Muscle layer of colon (tissue), 2 donors: ENCODE results near the gene NOXA1.

ENCODE experiments used
- H3K27ac ChIP-seq: one replicate; pipeline ENCODE4 v1.7.0; 2013; ENCODE audit warnings: low read depth, mild to moderate bottlenecking, low read length, moderate library complexity
- H3K27me3 ChIP-seq, 2 donors: one replicate each; pipeline ENCODE4 v1.7.0; 2013; ENCODE audit warnings: low read length in 2 of 2, mild to moderate bottlenecking in 2 of 2; ENCODE audit not compliant: insufficient read depth in 2 of 2, control insufficient read depth in 1 of 2
- H3K36me3 ChIP-seq: one replicate; pipeline ENCODE4 v1.7.0; 2013; ENCODE audit warnings: mild to moderate bottlenecking, low read length; ENCODE audit not compliant: insufficient read depth
- H3K4me1 ChIP-seq: one replicate; pipeline ENCODE4 v1.7.0; 2013; ENCODE audit warnings: mild to moderate bottlenecking, low read length; ENCODE audit not compliant: insufficient read depth
- H3K4me3 ChIP-seq, 2 donors: one replicate each; pipeline ENCODE4 v1.7.0; 2013; ENCODE audit warnings: low read length in 2 of 2, low read depth in 1 of 2, mild to moderate bottlenecking in 1 of 2, moderate library complexity in 1 of 2
- H3K9ac ChIP-seq: one replicate; pipeline ENCODE4 v1.7.0; 2013; ENCODE audit warnings: low read length
- H3K9me3 ChIP-seq: one replicate; pipeline ENCODE4 v1.7.0; 2013; ENCODE audit warnings: mild to moderate bottlenecking, low read length
- donor health status: abdominal sarcoma.
- donor health status: Adenocarcinoma of cecum.

Gene NOXA1

GRCh38 chr9:137441289-137441934 lies 18.2 kb downstream of the NOXA1 start, which contains the start of gene ENTPD8:
TSS of gene ENTPD8 (minus strand) at chr9:137441357. CDS start at chr9:137438285, 3,072 bp downstream.
- Histone ChIP-seq H3K4me3 (peak within 1 kb of the TSS in 1 of 2 donors; percentile 20), H3K4me1 (no peaks in the 10 kb centered on the region), H3K9ac (no peak within 1 kb of the TSS), H3K27ac (no peak within 1 kb of the TSS), H3K36me3 (no peaks in the 10 kb centered on the region), H3K9me3 (no peaks in the 10 kb centered on the region), H3K27me3 (peaks cover 0 to 30% of the 10 kb centered on the region in 2 donors)

- Histone ChIP-seq H3K9ac (no peak overlapping the region), H3K36me3 (no peaks in the 10 kb centered on the region), H3K4me1 (no peaks in the 10 kb centered on the region), H3K4me3 (no peak overlapping the region), H3K27ac (no peak overlapping the region), H3K27me3 (peaks cover 0 to 30% of the 10 kb centered on the region in 2 donors), H3K9me3 (no peaks in the 10 kb centered on the region)
These were observed 18.7 kb downstream of the NOXA1 start for GRCh38 chr9:137441935-137442321.

GRCh38 chr9:137444106-137444790 lies 21.1 kb downstream of the NOXA1 start:
- no peak overlapping the region for H3K27ac ChIP-seq
- H3K4me3 ChIP-seq = no peak overlapping the region
- no peak overlapping the region for H3K9ac ChIP-seq
- peaks cover 0 to 7% of the 10 kb centered on the region in 2 donors for H3K27me3 ChIP-seq
- H3K4me1 ChIP-seq = no peaks in the 10 kb centered on the region
- H3K9me3 ChIP-seq = no peaks in the 10 kb centered on the region
- H3K36me3 ChIP-seq = no peaks in the 10 kb centered on the region

- Histone ChIP-seq H3K9me3 (no peaks in the 10 kb centered on the region), H3K27ac (no peak overlapping the region), H3K36me3 (no peaks in the 10 kb centered on the region), H3K9ac (no peak overlapping the region), H3K4me1 (no peaks in the 10 kb centered on the region), H3K4me3 (no peak overlapping the region), H3K27me3 (peaks cover 0 to 4% of the 10 kb centered on the region in 2 donors)
These were observed 22.1 kb downstream of the NOXA1 start for GRCh38 chr9:137445275-137445807.

GRCh38 chr9:137445930-137446431 lies 22.8 kb downstream of the NOXA1 start:
- Histone ChIP-seq H3K36me3 (no peaks in the 10 kb centered on the region), H3K27ac (no peak overlapping the region), H3K4me3 (no peak overlapping the region), H3K27me3 (peaks cover 0 to 4% of the 10 kb centered on the region in 2 donors), H3K4me1 (no peaks in the 10 kb centered on the region), H3K9me3 (no peaks in the 10 kb centered on the region), H3K9ac (no peak overlapping the region)

GRCh38 chr9:137446851-137447471 lies 23.8 kb downstream of the NOXA1 start:
- H3K9ac ChIP-seq = no peak overlapping the region
- no peaks in the 10 kb centered on the region for H3K9me3 ChIP-seq
- H3K4me1 ChIP-seq = no peaks in the 10 kb centered on the region
- H3K27me3 ChIP-seq = peaks cover 0 to 4% of the 10 kb centered on the region in 2 donors
- H3K27ac ChIP-seq = no peak overlapping the region
- H3K36me3 ChIP-seq = no peaks in the 10 kb centered on the region
- no peak overlapping the region for H3K4me3 ChIP-seq

- H3K27me3 ChIP-seq = peaks cover 0 to 4% of the 10 kb centered on the region in 2 donors
- H3K27ac ChIP-seq = no peak overlapping the region
- no peaks in the 10 kb centered on the region for H3K4me1 ChIP-seq
- no peaks in the 10 kb centered on the region for H3K36me3 ChIP-seq
- H3K4me3 ChIP-seq = no peak overlapping the region
- no peaks in the 10 kb centered on the region for H3K9me3 ChIP-seq
- H3K9ac ChIP-seq = no peak overlapping the region
These were observed 24.8 kb downstream of the NOXA1 start for GRCh38 chr9:137447722-137448601.

- Histone ChIP-seq H3K4me1 (no peaks in the 10 kb centered on the region), H3K27ac (no peak overlapping the region), H3K9me3 (no peaks in the 10 kb centered on the region), H3K36me3 (no peaks in the 10 kb centered on the region), H3K9ac (no peak overlapping the region), H3K27me3 (peaks cover 0 to 4% of the 10 kb centered on the region in 2 donors), H3K4me3 (no peak overlapping the region)
These were observed 25.4 kb downstream of the NOXA1 start for GRCh38 chr9:137448602-137448962.

- no peak overlapping the region for H3K27ac ChIP-seq
- no peaks in the 10 kb centered on the region for H3K36me3 ChIP-seq
- no peak overlapping the region for H3K4me3 ChIP-seq
- H3K27me3 ChIP-seq = peaks cover 0 to under 1% of the 10 kb centered on the region in 2 donors
- peaks cover under 1% of the 10 kb centered on the region for H3K4me1 ChIP-seq
- no peak overlapping the region for H3K9ac ChIP-seq
- no peaks in the 10 kb centered on the region for H3K9me3 ChIP-seq
These were observed 26.1 kb downstream of the NOXA1 start for GRCh38 chr9:137449081-137449844.

GRCh38 chr9:137449931-137450538 lies 26.8 kb downstream of the NOXA1 start:
- H3K4me1 ChIP-seq = peaks cover 8% of the 10 kb centered on the region
- H3K36me3 ChIP-seq = no peaks in the 10 kb centered on the region
- no peak overlapping the region for H3K9ac ChIP-seq
- H3K4me3 ChIP-seq = no peak overlapping the region
- no peaks in the 10 kb centered on the region for H3K9me3 ChIP-seq
- H3K27me3 ChIP-seq = no peaks in the 10 kb centered on the region
- no peak overlapping the region for H3K27ac ChIP-seq
